Upper lobe of left lung (tissue), 6 donors: ENCODE measurements around the gene BEGAIN. TPM values are rescaled to one million over a fixed set of nuclear protein-coding genes. Genes with fewer than 3 reads are reported as not detected.

ENCODE experiments used
- ATAC-seq, 2 donors: fragments of 200-7000 bp; cut with Tn5 transposase; one replicate each; pipeline ENCODE4 v1.9.1; 2022; ENCODE audit warnings: mild to moderate bottlenecking in 2 of 2, moderate library complexity in 2 of 2; ENCODE audit not compliant: low FRiP score in 2 of 2
- DNase-seq, 2 donors: peaks; one replicate each; pipeline ENCODE4 v3.0.0-alpha.2; 2019 to 2020
- H3K27ac ChIP-seq, 4 donors: fragments of 200-600 bp; sonication (generic); one replicate each; pipeline ENCODE4 v1.5.1; 2016 to 2019
- H3K27me3 ChIP-seq, 4 donors: fragments of 200-600 bp; sonication (generic); one replicate each; pipeline ENCODE4 v1.5.1; 2017 to 2019
- H3K36me3 ChIP-seq, 4 donors: fragments of 200-600 bp; sonication (generic); one replicate each; pipeline ENCODE4 v1.5.1; 2016 to 2019
- H3K4me1 ChIP-seq, 4 donors: fragments of 200-600 bp; sonication (generic); one replicate each; pipeline ENCODE4 v1.5.1; 2018 to 2019
- H3K4me3 ChIP-seq, 4 donors: fragments of 200-600 bp; sonication (generic); one replicate each; pipeline ENCODE4 v1.5.1; 2017 to 2019; ENCODE audit warnings: mild to moderate bottlenecking in 2 of 4, moderate library complexity in 1 of 4
- H3K9me3 ChIP-seq, 4 donors: fragments of 200-600 bp; sonication (generic); one replicate each; pipeline ENCODE4 v1.5.1; 2018 to 2019
- EP300 ChIP-seq, 4 donors: sonication (generic); formaldehyde crosslinking; IDR thresholded peaks; one replicate each; pipeline ENCODE4 v1.5.1; 2017; ENCODE audit warnings: antibody characterized with exemption in 4 of 4, control low read depth in 2 of 4
- POLR2A ChIP-seq, 4 donors: fragments of 450-650 bp; IDR thresholded peaks; one replicate each; pipeline ENCODE4 v1.5.1; 2016 to 2017; ENCODE audit warnings: antibody characterized with exemption in 4 of 4, mild to moderate bottlenecking in 2 of 4
- POLR2AphosphoS5 ChIP-seq, 2 donors: sonication (generic); formaldehyde crosslinking; IDR thresholded peaks; one replicate each; pipeline ENCODE4 v1.5.1; 2017; ENCODE audit warnings: antibody characterized with exemption in 2 of 2
- WGBS, 2 donors: methylation state at CpG; one replicate each; pipeline ENCODE4 v1.1.5; 2017 to 2018; 5-methylcytosine and 5-hydroxymethylcytosine counted together
- total RNA-seq, 6 donors: library from RNA; depleted of rRNA in 4 of 6; stranded (reverse); fragments of >200 nt in 4 of 6; gene quantifications; one replicate each; pipeline versions ENCODE4 v1.1.0 to v1.2.1, GENCODE V29; 2016 to 2021
- TF ChIP-seq, protein P1 (sequence below), 6 experiments: fragments of 450-650 bp in 4 of 6; fragments of 200-600 bp in 2 of 6; sonication (generic) in 2 of 6; IDR thresholded peaks; one replicate each; pipeline ENCODE4 v1.5.1; 2016 to 2019; ENCODE audit warnings: antibody characterized with exemption in 6 of 6
- donor health status: DM: no; HTN: no; CAD: no; lungs with moderate emphysema.
- donor health status: DM: no; HTN: yes; CAD: no; lungs with severe emphysema.

Gene BEGAIN
- total RNA-seq, 6 donors from 2014 or later: under 0.01 to 2.0 (median 0.88) TPM

DNA sequence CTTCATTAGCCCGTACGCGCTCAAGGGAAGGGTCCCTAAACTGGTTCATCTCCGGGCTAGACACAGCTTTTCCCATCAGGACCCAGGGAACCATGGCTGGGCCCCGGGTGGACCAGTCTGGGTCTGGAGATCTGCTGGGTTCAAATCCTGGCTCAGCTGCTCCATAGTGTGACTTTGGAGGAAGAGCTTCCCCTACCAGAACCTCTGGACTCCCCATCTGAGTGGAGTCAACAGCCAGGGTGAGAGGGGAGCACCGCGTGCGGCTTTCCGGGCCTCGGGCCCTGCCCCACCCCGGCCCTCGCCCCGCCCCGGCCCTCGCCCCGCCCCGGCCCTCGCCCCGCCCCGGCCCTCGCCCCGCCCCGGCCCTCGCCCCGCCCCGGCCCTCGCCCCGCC lies 41.2 kb downstream of the BEGAIN start:
- no peaks in the 10 kb centered on the region for H3K36me3 ChIP-seq
- WGBS, 2 donors: 45 to 79% methylated on average over 4 to 9 of the region's 28 CpGs
- ATAC-seq (peak in 1 of 2 donors; percentile 31), DNase-seq (no peak)
- TF ChIP-seq, protein P1, sequence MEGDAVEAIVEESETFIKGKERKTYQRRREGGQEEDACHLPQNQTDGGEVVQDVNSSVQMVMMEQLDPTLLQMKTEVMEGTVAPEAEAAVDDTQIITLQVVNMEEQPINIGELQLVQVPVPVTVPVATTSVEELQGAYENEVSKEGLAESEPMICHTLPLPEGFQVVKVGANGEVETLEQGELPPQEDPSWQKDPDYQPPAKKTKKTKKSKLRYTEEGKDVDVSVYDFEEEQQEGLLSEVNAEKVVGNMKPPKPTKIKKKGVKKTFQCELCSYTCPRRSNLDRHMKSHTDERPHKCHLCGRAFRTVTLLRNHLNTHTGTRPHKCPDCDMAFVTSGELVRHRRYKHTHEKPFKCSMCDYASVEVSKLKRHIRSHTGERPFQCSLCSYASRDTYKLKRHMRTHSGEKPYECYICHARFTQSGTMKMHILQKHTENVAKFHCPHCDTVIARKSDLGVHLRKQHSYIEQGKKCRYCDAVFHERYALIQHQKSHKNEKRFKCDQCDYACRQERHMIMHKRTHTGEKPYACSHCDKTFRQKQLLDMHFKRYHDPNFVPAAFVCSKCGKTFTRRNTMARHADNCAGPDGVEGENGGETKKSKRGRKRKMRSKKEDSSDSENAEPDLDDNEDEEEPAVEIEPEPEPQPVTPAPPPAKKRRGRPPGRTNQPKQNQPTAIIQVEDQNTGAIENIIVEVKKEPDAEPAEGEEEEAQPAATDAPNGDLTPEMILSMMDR (IDR thresholded peaks at IDR 0.05): no peak
- TF ChIP-seq POLR2A (IDR thresholded peaks at IDR 0.05): no peak
- no peak for TF ChIP-seq EP300 (IDR thresholded peaks at IDR 0.05)
- TF ChIP-seq POLR2AphosphoS5 (IDR thresholded peaks at IDR 0.05): no peak
- no peaks in the 10 kb centered on the region for H3K9me3 ChIP-seq
- peak overlapping the region in 2 of 4 donors; percentile 33 to 71 for H3K27ac ChIP-seq
- H3K4me3 ChIP-seq: peak overlapping the region in 3 of 4 donors; percentile 25 to 62 (median 46)
- H3K27me3 ChIP-seq: peaks cover 0 to 5% (median 0%) of the 10 kb centered on the region in 4 donors
- H3K4me1 ChIP-seq: peaks cover 10 to 34% (median 26%) of the 10 kb centered on the region in 4 donors

DNA sequence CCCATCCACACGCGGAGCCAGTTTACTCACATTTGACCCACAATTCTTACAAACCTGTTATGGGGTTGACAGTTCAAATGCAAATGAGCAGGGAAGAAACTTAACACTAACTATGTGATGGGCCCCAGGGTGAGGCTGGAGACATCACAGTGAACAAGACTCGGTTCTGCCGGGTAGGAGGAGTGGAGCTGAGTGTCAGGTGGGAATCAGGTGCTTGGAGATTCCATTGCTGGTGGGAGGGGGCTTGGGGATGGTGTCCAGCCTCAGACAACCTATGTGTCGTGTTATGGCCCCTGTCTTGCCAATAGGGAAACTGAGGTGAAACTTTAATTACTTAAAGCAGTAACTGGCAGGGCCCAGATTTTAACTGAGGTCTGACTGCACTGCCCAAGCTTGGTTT lies 41.9 kb downstream of the BEGAIN start:
- Histone ChIP-seq H3K9me3 (no peaks in the 10 kb centered on the region), H3K27me3 (peaks cover 0 to 5% (median 0%) of the 10 kb centered on the region in 4 donors), H3K4me3 (no peak overlapping the region), H3K27ac (peak overlapping the region in 1 of 4 donors; percentile 71), H3K4me1 (peaks cover 10 to 34% (median 26%) of the 10 kb centered on the region in 4 donors), H3K36me3 (no peaks in the 10 kb centered on the region)
- TF ChIP-seq, protein P1 (IDR thresholded peaks at IDR 0.05): no peak
- no peak for TF ChIP-seq POLR2AphosphoS5 (IDR thresholded peaks at IDR 0.05)
- no peak for ATAC-seq
- DNase-seq: no peak
- 83 to 85% methylated on average over 5 of the region's 5 CpGs for WGBS, 2 donors

DNA sequence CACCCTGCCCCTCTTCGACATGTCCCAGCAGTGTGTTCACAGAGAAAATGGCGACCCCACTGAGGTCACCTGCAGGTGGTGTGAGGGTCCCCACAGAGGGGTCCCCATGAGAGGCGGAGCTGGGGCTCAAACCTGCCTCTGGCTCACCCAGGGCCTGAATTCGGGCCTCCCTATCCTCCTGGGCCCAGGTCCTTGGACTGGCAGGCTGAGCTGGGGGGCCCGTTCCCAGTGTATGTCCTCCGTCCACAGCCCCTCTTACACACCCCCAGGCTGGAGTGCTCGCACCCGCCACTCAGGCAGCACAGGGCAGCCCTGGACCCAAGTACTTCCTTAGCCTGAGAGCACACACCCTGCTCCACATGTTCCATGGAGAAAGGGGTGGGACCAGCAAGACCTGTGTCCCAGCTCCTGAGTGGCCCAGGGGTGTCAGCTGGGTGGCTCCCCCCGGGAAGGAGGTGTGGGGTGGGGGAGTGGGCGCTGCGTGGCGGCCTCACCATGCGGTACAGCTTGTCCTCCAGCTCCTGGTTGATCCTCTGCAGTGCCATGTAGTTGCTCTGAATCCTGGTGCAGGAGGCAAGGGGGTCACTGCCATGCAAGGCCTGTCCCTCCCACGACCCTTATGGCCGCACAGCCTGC lies 42.6 kb downstream of the BEGAIN start:
- Histone ChIP-seq H3K27me3 (peaks cover 0 to 5% (median 0%) of the 10 kb centered on the region in 4 donors), H3K4me1 (peaks cover 10 to 34% (median 26%) of the 10 kb centered on the region in 4 donors), H3K27ac (no peak overlapping the region), H3K4me3 (no peak overlapping the region), H3K36me3 (no peaks in the 10 kb centered on the region), H3K9me3 (no peaks in the 10 kb centered on the region)
- DNase-seq (peak in 1 of 2 donors; percentile 70), ATAC-seq (no peak)
- TF ChIP-seq, protein P1 (IDR thresholded peaks at IDR 0.05): no peak
- TF ChIP-seq POLR2AphosphoS5 (IDR thresholded peaks at IDR 0.05): no peak
- TF ChIP-seq EP300 (IDR thresholded peaks at IDR 0.05): no peak
- TF ChIP-seq POLR2A (IDR thresholded peaks at IDR 0.05): no peak
- 86 to 87% methylated on average over 3 to 13 of the region's 15 CpGs for WGBS, 2 donors

DNA sequence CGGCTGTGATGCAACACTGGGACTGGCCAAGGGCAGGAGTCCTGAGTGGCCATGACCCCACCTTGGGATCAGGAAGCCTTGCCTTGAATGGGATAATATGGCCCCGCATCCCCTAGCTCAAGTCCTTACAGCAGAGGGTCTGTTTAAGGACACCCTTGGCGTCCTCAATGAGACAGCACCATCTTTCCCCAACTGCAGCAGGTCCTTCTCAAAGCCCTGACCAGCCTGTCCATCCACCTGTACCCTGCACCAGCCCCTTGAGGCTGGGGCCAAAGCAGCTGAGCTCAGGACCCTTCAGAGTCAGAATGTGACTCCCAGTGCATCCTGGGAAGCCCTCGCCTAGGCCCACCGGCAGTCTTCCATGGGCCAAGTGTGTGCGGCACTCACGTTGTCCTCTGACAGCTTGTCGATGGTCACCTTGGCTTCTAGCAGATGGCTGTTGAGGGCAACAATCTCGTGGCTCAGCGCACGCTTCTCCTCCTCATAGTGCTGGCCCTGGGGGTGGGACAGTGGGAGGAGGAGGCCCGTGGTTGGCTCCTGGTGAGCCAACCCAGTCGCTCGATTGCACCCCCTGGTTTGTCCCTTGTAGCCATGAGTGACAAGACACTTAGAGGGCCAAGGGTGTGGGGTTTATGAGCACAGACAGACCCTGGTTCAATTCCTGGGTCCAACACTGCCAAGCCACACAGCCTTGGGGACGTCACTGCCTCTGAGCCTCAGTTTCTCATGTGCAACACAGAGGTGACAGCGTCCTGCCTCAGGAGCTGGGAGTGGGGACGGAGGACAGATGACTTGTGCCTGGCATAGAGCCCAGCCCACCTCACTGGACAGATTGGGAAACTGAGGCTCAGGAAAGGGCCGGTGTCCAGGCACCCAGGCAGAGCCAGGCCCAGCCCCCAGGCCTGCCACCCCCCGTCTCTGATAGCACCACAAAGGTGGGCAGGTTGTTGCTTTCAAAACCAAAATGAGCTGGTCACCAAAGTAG lies 43.5 kb downstream of the BEGAIN start:
- peak in 1 of 2 donors; percentile 25 for DNase-seq
- Histone ChIP-seq H3K4me3 (no peak overlapping the region), H3K27me3 (no peaks in the 10 kb centered on the region), H3K36me3 (no peaks in the 10 kb centered on the region), H3K9me3 (no peaks in the 10 kb centered on the region), H3K27ac (no peak overlapping the region), H3K4me1 (peaks cover 10 to 31% (median 26%) of the 10 kb centered on the region in 4 donors)
- no peak for ATAC-seq
- 75 to 84% methylated on average over 6 to 19 of the region's 19 CpGs for WGBS, 2 donors
- TF ChIP-seq EP300 (IDR thresholded peaks at IDR 0.05): no peak
- TF ChIP-seq, protein P1 (IDR thresholded peaks at IDR 0.05): no peak
- TF ChIP-seq POLR2AphosphoS5 (IDR thresholded peaks at IDR 0.05): no peak
- no peak for TF ChIP-seq POLR2A (IDR thresholded peaks at IDR 0.05)
